Astrocyte (in vitro differentiated cells and primary cell): ENCODE results near the gene HNMT. TPM values are rescaled to one million over a fixed set of nuclear protein-coding genes. Genes with fewer than 3 reads are reported as not detected.

ENCODE experiments used
- DNase-seq: peaks from one replicate; pipeline ENCODE4 v3.0.0-alpha.2; 2010; ENCODE audit warnings: low read depth
- FAIRE-seq: peaks from 2 replicates; lab custom pipeline; 2011; peaks lifted over from hg19 to GRCh38; lab: Jason Lieb, UNC
- H2AFZ ChIP-seq: 2 replicates; pipeline ENCODE4 v1.6.0; 2012; ENCODE audit warnings: low read depth, low read length, inconsistent platforms
- H3K27ac ChIP-seq: 2 replicates; pipeline ENCODE4 v1.5.1; 2011; ENCODE audit warnings: low read depth, low read length, inconsistent platforms
- H3K27me3 ChIP-seq: 2 replicates; pipeline ENCODE4 v1.6.0; 2011; ENCODE audit warnings: low read length, inconsistent platforms; ENCODE audit not compliant: insufficient read depth
- H3K36me3 ChIP-seq: 2 replicates; pipeline ENCODE4 v1.5.1; 2011; ENCODE audit warnings: low read length, inconsistent platforms; ENCODE audit not compliant: insufficient read depth
- H3K4me1 ChIP-seq: 2 replicates; pipeline ENCODE4 v1.5.1; 2011; ENCODE audit warnings: low read length, inconsistent platforms; ENCODE audit not compliant: insufficient read depth
- H3K4me2 ChIP-seq: 2 replicates; pipeline ENCODE4 v1.6.0; 2012; ENCODE audit warnings: low read length, inconsistent platforms
- H3K4me3 ChIP-seq: 2 replicates; pipeline ENCODE4 v1.5.1; 2011; ENCODE audit warnings: low read depth, mild to moderate bottlenecking, low read length, inconsistent platforms; ENCODE audit not compliant: insufficient read depth
- H3K79me2 ChIP-seq: 2 replicates; pipeline ENCODE4 v1.6.0; 2012; ENCODE audit warnings: mild to moderate bottlenecking, low read length, inconsistent platforms; ENCODE audit not compliant: insufficient read depth
- H3K9ac ChIP-seq: 2 replicates; pipeline ENCODE4 v1.6.0; 2012; ENCODE audit warnings: mild to moderate bottlenecking, low read length, inconsistent platforms
- H3K9me3 ChIP-seq: 2 replicates; pipeline ENCODE4 v1.5.1; 2012; ENCODE audit warnings: low read depth, mild to moderate bottlenecking, low read length, inconsistent platforms; ENCODE audit not compliant: insufficient read depth
- H4K20me1 ChIP-seq: 2 replicates; pipeline ENCODE4 v1.6.0; 2012; ENCODE audit warnings: low read length, inconsistent platforms; ENCODE audit not compliant: insufficient read depth
- H3K27ac Mint-ChIP-seq: one replicate; pipeline ENCODE4 v1.8.0; 2021; ENCODE audit warnings: mild to moderate bottlenecking, mixed read lengths; ENCODE audit not compliant: unreplicated experiment
- H3K27me3 Mint-ChIP-seq: one replicate; pipeline ENCODE4 v1.8.0; 2021; ENCODE audit warnings: low read depth, mixed read lengths; ENCODE audit not compliant: unreplicated experiment
- H3K36me3 Mint-ChIP-seq: one replicate; pipeline ENCODE4 v1.8.0; 2021; ENCODE audit warnings: low read depth, mixed read lengths; ENCODE audit not compliant: unreplicated experiment
- H3K4me1 Mint-ChIP-seq: one replicate; pipeline ENCODE4 v1.8.0; 2021; ENCODE audit warnings: low read depth, mixed read lengths; ENCODE audit not compliant: unreplicated experiment
- H3K4me3 Mint-ChIP-seq: one replicate; pipeline ENCODE4 v1.8.0; 2021; ENCODE audit warnings: mild to moderate bottlenecking, moderate library complexity, mixed read lengths; ENCODE audit not compliant: unreplicated experiment
- H3K9me3 Mint-ChIP-seq: one replicate; pipeline ENCODE4 v1.8.0; 2021; ENCODE audit warnings: mild to moderate bottlenecking, mixed read lengths; ENCODE audit not compliant: unreplicated experiment
- EZH2 ChIP-seq: IDR thresholded peaks from 2 replicates; pipeline ENCODE4 v1.6.1; 2012; ENCODE audit warnings: mild to moderate bottlenecking, low read length, inconsistent platforms; ENCODE audit not compliant: insufficient read depth
- total RNA-seq: library from RNA; stranded (reverse); gene quantifications from 2 replicates; pipeline ENCODE4 v1.2.1, GENCODE V29; 2021
- TF ChIP-seq, protein P1 (sequence below): IDR thresholded peaks from 2 replicates; pipeline ENCODE4 v1.5.1; 2011; ENCODE audit warnings: low read depth, mild to moderate bottlenecking, inconsistent platforms, low read length, moderate library complexity; ENCODE audit not compliant: insufficient read depth

HNMT gene
- total RNA-seq, 1 donor from 2014 or later, result 15.3 TPM

DNA sequence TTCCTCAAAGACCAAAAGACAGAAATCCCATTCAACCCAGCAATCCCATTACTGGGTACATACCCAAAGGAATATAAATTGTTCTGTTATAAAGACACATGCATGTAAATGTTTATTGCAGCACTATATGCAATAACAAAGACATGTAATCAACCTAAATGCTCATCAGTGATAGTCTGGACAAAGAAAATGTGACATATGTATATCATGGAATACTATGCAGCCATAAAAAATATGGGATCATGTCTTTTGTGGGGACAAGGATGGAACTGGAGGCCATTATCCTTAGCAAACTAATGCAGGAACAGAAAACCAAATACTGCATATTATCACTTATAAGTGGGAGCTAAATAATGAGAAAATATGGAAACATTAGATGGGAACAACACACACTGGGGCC lies 2.7 kb upstream of the HNMT start:
- H3K9me3 Mint-ChIP-seq, result peaks cover 3% of the 10 kb centered on the region
- H3K36me3 Mint-ChIP-seq, result peaks cover 3% of the 10 kb centered on the region
- no peak overlapping the region for H3K9ac ChIP-seq
- no peaks in the 10 kb centered on the region for H3K79me2 ChIP-seq
- no peak overlapping the region for H3K4me3 Mint-ChIP-seq
- H3K36me3 ChIP-seq, result no peaks in the 10 kb centered on the region
- no peak overlapping the region for H3K4me3 ChIP-seq
- no peak overlapping the region for H3K27ac ChIP-seq
- no peak overlapping the region for H2AFZ ChIP-seq
- TF ChIP-seq EZH2, result no peak
- TF ChIP-seq, protein P1, sequence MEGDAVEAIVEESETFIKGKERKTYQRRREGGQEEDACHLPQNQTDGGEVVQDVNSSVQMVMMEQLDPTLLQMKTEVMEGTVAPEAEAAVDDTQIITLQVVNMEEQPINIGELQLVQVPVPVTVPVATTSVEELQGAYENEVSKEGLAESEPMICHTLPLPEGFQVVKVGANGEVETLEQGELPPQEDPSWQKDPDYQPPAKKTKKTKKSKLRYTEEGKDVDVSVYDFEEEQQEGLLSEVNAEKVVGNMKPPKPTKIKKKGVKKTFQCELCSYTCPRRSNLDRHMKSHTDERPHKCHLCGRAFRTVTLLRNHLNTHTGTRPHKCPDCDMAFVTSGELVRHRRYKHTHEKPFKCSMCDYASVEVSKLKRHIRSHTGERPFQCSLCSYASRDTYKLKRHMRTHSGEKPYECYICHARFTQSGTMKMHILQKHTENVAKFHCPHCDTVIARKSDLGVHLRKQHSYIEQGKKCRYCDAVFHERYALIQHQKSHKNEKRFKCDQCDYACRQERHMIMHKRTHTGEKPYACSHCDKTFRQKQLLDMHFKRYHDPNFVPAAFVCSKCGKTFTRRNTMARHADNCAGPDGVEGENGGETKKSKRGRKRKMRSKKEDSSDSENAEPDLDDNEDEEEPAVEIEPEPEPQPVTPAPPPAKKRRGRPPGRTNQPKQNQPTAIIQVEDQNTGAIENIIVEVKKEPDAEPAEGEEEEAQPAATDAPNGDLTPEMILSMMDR, result no peak
- no peak for DNase-seq
- no peaks in the 10 kb centered on the region for H3K9me3 ChIP-seq
- no peak overlapping the region for H3K27ac Mint-ChIP-seq
- H3K27me3 Mint-ChIP-seq, result no peaks in the 10 kb centered on the region
- no peak for FAIRE-seq
- peaks cover 25% of the 10 kb centered on the region for H3K4me1 ChIP-seq
- H3K4me2 ChIP-seq, result no peak overlapping the region
- no peaks in the 10 kb centered on the region for H4K20me1 ChIP-seq
- H3K27me3 ChIP-seq, result no peaks in the 10 kb centered on the region
- H3K4me1 Mint-ChIP-seq, result peaks cover 31% of the 10 kb centered on the region

DNA sequence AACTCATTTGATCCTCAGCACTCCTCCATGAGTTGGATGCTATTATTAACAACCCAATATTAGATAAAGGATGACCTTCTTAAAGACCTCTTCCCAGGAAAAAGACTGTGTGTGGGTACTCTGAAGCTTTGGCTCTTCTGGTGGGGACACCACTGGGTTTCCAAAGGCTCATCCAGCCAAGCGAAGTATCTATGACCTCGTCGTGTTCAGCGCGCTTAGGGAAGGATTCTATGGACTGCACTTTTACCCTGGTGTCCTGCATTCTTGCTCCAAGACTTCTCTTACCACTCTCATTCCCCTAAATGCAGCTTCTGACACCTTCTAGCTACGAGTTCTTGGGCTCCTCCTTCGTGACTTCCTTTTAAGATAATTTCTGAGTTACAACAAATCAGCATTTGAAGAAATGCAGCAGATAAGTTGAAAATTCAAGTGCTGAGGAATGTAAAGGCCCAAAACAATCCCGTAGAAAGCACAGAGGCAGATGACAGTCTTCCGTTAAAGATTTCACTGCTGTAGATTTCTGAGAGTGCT lies 673 bp upstream of the HNMT start:
- H3K27me3 Mint-ChIP-seq, result no peaks in the 10 kb centered on the region
- Histone ChIP-seq H4K20me1 (no peaks in the 10 kb centered on the region), H3K36me3 (no peaks in the 10 kb centered on the region), H3K9ac (peak overlapping the region; percentile 70), H3K27ac (peak overlapping the region; percentile 45), H2AFZ (peak overlapping the region; percentile 98), H3K79me2 (no peaks in the 10 kb centered on the region), H3K4me1 (peaks cover 18% of the 10 kb centered on the region), H3K9me3 (no peaks in the 10 kb centered on the region), H3K27me3 (no peaks in the 10 kb centered on the region), H3K4me3 (peak overlapping the region; percentile 57), H3K4me2 (peak overlapping the region; percentile 89)
- peaks cover 3% of the 10 kb centered on the region for H3K9me3 Mint-ChIP-seq
- H3K4me3 Mint-ChIP-seq, result no peak overlapping the region
- DNase-seq, result no peak
- peaks cover 3% of the 10 kb centered on the region for H3K36me3 Mint-ChIP-seq
- peaks cover 17% of the 10 kb centered on the region for H3K4me1 Mint-ChIP-seq
- peak overlapping the region; percentile 93 for H3K27ac Mint-ChIP-seq
- FAIRE-seq, result peak; percentile 29
- no peak for TF ChIP-seq EZH2
- TF ChIP-seq, protein P1, result no peak

DNA sequence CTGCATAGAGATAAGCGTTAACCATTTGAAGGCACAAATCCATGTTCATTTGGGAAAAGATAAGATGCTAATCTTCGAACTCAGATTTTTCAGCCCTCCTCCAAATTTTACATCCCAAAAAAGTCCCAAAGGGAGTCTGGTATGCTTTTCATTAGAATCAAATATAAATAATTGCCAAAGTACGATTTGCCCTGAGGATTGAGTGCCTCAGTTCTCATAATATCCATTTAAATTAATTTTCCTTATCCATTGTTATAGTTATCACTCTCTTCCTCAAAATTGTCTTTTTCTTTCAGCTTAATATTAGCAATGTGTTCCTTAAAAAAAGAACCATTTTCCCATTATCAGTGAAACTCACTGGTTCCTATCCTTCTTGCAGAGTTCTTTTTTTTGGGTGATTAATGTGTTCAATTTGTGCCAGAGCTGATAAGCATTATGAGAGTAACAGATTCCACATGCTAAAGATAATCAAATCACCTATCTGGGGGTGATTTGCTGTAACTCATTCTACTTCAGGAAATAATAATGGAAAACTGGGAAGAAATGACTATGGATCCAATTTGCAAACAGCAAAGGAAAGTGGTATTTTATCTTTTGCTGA lies 686 bp downstream of the HNMT start:
- DNase-seq (peak; percentile 55), FAIRE-seq (peak; percentile 13)
- no peaks in the 10 kb centered on the region for H3K36me3 ChIP-seq
- H3K4me3 ChIP-seq, result peak overlapping the region; percentile 57
- H4K20me1 ChIP-seq, result no peaks in the 10 kb centered on the region
- no peaks in the 10 kb centered on the region for H3K9me3 ChIP-seq
- H3K4me3 Mint-ChIP-seq, result peak overlapping the region; percentile 82
- peak overlapping the region; percentile 89 for H3K4me2 ChIP-seq
- peaks cover 3% of the 10 kb centered on the region for H3K9me3 Mint-ChIP-seq
- no peaks in the 10 kb centered on the region for H3K79me2 ChIP-seq
- H3K27me3 ChIP-seq, result no peaks in the 10 kb centered on the region
- H3K4me1 Mint-ChIP-seq, result peaks cover 16% of the 10 kb centered on the region
- no peaks in the 10 kb centered on the region for H3K27me3 Mint-ChIP-seq
- peak overlapping the region; percentile 70 for H3K9ac ChIP-seq
- H3K4me1 ChIP-seq, result peaks cover 30% of the 10 kb centered on the region
- no peak for TF ChIP-seq EZH2
- TF ChIP-seq, protein P1, result no peak
- peaks cover 3% of the 10 kb centered on the region for H3K36me3 Mint-ChIP-seq
- H2AFZ ChIP-seq, result peak overlapping the region; percentile 98
- H3K27ac Mint-ChIP-seq, result peak overlapping the region; percentile 93
- H3K27ac ChIP-seq, result peak overlapping the region; percentile 45
